GM04503 (cell line): ENCODE measurements around the gene HLCS.
"Not testable (repeated sequence)": the region's sequence is repeated elsewhere in the genome, so short reads cannot be mapped to it uniquely, and the experiment has no call there.

Experiments used
- DNase-seq: peaks from one replicate; pipeline ENCODE4 v3.0.0-alpha.2; 2012; ENCODE audit warnings: low read depth

HLCS gene

DNA sequence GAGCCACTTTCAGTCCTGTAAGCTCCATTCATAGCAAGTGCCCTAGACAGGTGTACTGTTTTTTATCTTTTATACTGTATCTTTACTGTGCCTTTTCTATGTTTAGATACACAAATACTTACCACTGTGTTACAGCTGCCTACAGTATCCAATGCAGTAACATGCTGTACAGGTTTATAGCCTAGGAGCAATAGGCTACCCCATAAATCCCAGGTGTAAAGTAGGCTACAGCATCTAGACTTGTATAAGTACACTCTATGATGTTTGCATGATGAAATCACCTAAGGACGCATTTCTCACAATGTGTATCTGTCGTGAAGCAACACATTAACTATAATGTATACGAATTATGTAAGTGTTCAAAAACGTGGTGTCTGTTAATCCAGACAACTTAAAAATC, 10.7 kb downstream of the HLCS start:
- DNase-seq: no peak

DNA sequence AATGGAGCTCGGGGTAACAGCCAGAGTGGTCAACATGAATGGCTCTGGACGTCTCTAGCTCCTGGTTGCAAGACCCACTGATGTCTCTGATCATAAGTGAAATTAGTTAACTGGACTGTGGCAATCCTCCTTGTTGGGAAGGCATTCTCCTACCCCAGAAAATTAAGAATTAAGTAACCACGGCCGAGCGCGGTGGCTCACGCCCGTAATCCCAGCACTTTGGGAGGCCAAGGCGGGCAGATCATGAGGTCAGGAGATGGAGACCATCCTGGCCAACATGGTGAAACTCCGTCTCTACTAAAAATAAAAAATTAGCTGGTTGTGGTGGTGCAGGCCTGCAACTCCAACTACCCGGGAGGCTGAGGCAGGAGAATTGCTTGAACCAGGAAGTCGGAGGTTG, 14.1 kb downstream of the HLCS start:
- not testable (repeated sequence) for DNase-seq

DNA sequence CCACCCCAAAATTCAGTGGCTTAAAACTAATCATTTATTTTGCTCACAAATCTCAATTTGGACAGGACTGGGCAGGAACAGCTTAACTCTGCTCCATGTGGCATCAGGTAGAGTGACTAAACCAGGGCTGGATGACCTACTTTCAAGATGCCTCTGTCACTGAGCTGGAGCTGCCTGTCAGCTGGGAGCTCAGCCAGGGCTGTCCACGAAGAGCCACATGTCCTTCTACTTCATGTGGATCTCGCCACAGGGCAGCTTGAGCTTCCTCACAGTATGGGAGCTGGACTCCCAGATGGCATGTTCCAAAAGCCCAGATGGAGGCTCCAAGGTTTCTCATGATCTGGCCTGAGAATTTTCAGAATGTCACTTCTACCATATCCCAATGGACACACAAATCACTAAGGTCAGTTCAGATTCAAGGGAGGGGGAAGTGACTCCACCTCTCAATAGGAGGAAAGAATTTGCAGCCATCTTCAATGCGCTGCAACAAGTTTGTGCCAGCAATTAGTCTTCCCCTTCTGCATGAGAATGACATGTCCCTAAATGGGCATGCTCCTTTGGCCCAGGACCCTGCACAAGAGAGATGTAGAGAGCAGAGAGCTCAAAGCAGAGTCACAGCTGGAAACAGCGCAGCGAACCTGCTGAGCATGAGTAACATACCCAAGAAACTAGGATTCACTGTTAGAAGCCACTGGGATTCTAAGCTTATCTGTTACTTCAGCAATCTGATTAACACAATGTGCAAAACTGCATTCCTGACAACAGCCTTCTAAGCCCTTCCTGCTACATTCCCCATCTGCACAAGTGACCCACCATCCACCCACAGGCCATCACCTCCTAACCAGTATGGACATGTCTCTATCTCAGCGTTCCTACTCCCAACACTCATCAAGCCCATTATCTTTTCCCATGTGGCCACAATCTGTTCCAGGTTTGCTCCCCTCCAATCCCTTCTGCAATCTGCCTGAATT, 17.0 kb downstream of the HLCS start:
- DNase-seq: no peak

DNA sequence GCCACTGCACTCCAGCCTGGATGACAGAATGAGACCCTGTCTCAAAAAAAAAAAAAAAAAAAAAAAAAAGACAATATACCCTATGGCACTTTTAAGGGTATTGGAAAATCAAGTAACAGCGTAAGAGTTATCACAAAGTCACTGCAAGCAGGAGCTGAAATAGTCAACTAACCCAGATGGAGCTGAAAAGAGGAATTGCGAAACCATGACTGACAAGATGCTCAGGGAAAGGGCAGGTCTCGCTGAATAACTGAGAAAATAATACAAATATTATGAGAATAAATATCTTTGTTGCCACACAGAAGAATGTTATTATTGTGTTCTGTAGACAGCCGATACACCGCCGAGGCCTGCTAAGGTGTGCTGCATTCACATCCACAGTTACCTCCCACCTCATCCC, 17.8 kb downstream of the HLCS start:
- no peak for DNase-seq

DNA sequence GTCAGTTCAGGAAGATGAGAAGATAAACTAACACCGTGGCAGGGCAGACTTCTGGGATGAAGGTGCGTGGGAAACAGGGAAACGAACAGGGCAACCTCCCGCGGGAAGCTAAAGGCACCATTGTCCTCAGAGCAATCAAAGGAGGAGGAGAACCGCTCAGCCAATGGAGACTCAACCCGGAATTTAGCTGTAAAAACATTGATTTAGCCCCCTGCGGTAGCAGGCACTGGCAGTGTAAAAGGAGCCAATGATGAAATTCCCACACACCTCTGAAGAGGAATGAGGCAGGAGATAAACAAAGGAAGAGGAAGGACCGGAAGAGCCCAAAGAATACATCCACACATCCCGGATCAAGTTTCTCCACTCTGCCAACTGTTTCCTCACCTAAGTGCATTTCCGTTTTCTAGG, 19.5 kb downstream of the HLCS start:
- DNase-seq: no peak

DNA sequence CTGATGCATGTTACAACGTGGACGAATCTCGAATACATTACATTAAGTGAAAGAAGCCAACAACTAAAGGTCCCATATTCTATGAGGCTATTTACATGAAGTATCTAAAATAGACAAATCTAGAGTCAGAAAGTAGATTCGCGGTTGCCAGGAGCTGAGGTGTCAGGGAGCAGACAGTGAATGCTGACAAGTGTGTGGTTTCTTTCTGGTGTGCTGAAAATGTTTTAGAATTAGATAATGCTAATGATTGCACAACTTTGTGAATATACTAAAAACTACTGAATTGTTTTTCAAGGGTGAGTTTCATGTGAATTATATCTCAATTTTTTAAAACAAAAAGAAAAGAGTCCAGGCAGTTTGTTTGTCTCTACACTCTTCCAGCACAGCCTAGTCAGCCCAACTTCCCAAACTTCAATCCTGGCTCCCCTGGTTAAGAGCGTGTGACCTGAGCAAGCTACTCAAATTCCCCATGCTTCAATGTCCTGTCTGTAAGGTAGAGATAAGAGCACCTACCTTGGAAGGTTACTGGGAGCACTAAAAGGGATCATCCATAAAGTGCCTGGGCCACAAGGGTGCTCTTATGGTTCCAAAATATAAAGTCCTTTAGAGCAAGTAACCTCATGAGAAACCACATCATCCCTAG, 20.9 kb downstream of the HLCS start:
- DNase-seq: no peak

DNA sequence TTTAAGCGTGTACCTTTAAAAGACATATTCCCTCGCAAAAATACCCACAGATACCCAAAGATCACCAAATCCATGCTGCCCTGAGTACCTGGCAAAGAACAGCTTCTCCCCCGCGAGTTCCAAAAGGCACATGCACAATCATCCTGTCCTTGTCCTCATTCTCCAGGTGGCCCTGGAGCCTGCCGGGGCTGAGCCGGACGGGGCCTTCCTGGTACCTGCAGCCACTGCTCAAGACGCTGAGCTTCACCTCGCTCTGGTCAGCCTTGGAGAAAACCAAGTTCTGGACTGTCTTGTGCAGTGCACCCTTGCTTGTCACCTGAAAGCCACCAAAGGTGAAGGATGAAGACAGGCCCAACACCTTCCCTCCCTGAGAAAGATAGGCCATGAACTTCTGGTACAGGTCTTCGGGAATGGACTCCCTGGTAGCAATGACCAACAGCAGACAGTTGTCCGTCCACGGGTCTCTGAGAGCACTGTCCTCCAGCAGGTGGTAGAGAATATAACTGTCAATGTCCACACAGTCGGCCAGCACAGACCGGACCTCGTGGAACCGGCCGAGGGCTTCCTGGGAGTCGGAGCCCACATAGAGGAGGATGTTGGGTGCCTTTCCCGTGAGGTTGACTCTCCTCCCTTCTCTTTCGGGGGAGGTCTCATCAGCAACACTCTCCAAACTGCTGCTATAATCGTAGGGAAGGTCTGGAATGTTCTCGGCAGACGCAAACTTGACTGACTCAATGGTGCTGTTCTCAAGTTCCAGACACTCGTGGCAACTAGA, 29.9 kb downstream of the HLCS start:
- DNase-seq: no peak

DNA sequence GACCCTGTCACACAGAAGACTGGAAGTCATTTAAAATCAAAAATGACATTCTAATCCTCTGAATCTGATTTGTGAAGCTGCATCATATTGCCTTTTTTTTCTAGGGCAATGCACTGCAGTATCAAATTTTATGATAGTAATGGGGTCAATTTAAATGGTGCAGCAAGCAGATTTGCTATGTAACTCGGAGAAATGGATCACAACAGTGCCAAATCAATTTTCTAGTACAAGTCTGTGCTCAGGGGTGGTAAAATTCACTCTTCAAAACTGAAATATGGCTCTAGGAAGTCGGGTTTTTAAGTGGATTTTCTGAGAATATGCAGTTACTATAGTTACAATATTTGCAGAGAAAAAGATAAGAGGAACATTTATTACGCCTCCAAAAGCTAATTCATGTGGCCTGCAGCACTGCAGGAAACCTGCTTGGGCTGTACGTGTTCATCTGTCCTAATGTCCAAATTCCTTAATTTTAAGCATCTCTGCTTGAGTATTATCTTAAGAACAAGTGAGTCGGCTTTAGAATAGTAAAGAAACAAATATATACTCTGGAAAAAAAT, 31.5 kb downstream of the HLCS start:
- DNase-seq: no peak

DNA sequence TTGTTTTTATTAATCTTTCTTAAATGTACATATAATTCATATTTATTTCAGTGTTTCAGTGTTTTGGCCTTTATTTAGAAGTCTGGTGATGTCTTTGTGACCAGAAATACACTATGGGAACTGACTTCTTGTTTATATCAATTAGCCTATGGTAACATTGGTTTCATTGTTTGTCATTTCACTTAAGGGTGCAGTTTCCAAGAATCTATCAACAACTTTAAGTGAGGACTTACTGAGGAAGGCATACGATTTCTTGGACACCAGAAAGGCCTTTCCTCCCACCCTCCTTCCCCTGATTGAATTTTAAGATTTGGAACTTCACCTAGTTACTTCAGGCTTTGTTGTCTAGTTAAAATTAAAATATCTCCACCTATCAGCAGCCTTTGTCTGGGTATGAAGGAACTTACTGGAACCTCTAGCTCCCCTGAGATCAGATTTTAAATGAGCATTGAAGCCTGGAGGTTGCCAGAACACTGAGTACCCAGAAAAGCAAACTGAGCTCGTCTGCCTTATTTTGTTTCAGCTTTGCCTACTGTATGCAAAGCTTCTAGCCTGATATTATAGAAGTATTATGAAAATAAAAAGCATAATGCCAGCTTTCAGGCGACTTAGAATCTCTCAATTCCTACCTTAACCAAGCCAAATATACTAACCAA, 34.2 kb downstream of the HLCS start:
- no peak for DNase-seq

DNA sequence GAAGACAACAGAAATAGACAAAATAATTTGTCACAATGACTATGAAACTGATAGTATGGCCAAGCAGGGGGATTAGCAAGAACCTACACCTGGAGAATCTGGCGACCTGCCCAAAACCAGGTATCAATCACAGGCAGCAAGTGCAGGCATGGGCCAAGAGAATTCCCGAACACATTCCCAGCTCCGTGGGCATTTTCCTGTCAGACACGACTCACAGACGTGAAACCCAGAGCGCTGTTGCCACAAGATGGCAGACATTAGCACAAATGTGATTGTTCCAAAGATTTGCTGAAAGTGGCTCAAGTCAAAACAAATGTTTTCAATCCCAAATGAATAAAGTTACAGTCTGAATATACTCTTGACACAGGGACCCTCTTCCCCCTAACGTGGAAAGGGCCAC, 36.8 kb downstream of the HLCS start:
- DNase-seq: no peak

DNA sequence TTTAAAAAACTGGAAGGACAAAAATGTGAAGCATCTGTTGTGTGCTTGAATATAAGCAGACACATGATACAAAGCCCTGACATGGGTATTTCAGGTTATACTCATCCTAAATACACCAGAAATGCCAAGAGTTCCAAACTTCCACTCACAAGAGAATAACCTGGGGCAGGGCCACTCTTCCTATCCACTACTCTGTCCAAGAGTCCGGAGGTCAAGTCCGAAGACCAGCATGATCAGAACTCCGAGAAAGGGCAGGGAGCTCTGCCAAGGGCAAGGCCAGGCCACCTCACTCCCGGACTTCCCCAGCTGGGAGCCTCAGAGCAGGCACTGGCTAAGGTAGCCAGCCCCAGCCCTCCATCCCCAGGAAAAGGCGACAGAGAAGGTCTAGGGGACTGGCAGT, 37.5 kb downstream of the HLCS start:
- DNase-seq: no peak

DNA sequence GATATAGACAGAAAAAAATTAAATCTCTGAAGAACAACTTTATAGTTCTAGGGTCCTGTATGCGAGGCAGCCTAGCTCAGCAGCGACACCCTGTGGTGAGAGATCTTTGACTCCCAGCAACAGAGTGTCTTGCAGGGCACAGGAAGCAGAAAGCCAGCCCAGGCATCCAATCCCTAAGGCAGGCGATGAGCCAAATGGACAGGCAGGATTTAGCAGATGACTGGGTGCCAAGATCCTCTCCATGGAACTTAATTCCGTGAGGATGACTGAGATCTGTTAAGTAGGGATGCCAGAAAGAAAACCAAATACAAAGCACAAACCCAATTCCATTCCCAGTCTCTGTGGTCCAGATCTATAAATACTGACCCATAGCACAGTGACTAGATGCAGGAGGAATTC, 38.8 kb downstream of the HLCS start:
- peak; percentile 80 for DNase-seq

DNA sequence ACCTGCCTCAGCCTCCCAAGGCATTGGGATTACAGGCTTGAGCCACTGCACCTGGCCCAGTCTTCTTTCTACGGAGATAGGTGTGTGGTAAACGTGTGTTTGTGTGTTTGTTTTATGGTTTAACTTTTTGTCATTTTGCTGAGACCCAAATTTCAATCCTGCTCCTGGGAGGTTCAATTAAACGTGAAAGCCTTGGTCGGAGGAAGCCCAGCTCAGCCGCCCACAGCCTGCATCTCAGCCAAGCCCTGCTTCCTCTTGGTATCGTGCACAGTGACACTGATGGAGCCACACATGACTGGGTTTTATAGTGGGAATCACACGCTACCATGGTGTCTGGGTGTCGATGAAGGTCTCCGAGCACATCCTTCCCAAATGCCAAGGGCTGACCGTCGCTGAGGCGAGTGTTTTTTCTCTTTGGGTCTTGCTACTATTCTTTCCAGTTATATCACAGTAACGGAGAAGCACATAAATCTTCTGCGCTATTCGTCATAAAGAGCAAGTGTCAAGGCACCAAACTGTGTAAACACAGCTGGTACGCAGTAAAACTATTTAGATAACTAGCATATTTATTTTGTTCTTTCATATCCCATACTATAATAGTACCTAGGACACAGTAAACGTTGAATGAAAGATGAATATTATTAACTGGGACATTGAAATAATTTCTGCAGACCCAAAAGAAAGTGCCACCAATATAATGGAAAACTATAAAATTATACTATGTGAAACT, 39.3 kb downstream of the HLCS start:
- DNase-seq: no peak

DNA sequence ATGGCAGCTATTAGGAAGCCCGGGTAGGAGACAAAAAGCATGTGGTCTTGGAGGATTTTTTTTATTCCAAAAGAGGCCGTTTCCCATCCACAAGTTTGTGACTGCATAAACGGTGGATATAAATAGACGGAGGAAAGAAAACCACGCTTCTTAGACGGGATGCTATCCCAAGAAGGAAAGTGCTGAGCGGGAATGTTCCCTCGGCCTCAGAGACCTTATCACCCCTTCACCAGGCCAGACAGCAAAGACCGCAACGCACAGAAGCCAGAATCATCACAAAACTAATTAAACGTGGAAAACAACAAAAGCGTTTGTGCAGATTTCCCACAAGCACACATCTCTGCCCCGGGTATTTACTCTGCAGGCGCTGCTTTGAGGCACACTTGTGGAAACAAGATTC, 43.2 kb downstream of the HLCS start:
- no peak for DNase-seq

DNA sequence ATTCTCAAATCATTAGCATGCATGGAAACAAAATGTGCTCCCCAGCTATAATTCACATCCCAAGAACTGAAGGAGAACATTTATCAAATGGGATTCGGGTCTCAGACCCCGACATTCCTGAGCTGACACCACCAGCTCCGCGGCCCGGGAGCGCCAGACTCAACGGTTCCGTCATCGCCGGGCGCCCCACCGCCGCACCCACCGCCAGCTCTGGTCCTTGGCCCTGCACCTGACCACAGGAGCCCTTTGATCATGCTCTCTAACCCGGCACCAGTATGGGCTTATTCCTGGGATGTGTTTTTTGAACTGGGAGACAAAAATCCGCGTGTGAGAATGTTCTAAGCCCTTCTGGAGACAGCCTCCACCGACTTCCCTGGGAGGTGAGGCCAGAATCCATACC, 43.6 kb downstream of the HLCS start:
- DNase-seq: no peak

DNA sequence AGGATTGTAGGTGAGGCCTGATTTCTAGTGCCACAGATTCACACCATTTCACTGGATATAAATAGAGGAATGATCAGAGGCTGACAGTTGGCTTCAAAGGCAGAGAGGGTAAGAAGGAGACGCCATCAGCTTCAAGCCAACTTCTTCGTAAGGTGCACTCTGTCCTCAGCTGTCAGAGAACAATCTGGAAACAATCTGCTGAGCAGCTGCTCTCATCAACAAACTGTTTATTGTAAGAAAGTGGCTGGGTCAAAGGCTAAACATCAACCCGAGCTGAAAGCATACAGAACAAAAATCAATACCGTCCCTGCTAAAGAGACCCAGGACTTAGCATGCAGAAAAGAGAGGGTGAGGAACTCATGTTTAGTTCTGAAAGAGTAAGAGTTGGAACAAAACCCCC, 48.2 kb downstream of the HLCS start:
- no peak for DNase-seq

DNA sequence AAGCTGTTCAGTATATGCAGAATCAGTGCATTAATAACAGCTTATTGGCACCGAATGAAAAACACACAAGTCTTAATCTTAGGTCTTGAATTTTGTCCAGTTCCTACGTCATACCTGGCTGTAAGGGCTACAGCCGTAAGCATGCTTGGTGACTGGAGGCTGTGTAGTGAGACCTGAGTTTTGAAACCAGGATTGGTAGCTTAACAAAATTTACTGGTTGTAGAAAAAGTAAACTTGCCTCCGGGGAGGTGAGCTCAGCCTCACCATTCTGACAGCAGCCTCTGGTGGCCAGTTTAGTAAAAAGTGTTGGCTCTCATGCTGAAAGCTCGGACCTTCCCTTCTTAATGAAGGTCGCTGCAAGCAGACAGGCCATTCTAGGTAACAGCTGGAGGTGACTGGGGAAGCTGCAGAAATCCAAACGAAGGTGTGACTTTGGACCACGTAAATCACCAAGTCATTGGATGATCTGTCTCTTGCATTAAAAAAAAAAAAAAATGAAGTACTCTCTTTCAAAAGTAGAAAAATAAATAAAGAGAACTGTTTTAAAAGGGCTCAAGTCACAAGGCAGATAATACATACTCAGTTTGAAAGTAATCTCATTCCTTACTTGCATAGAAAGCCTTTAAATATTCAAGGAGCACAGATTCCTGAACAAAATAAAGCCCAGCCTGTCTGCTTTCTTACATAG, 48.9 kb downstream of the HLCS start:
- DNase-seq: no peak

DNA sequence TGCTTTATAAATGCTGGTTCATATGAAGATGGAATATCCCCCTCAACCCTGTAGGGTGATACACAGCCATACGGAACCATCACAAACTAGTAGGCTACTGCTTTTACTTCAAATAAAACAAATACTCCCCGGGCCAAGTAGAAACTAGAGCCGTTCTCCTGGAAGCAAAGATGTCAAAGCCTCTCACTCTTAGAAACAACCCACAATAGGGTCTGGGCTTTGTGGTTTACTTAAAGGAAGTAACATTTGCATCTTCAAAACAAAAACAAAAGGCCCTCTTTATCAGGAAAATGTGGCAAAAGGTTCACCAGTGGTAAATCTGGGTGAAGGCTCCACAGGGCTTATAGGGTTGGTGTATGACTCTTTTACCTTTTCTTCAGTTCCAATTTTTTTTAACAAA, 49.8 kb downstream of the HLCS start:
- no peak for DNase-seq

DNA sequence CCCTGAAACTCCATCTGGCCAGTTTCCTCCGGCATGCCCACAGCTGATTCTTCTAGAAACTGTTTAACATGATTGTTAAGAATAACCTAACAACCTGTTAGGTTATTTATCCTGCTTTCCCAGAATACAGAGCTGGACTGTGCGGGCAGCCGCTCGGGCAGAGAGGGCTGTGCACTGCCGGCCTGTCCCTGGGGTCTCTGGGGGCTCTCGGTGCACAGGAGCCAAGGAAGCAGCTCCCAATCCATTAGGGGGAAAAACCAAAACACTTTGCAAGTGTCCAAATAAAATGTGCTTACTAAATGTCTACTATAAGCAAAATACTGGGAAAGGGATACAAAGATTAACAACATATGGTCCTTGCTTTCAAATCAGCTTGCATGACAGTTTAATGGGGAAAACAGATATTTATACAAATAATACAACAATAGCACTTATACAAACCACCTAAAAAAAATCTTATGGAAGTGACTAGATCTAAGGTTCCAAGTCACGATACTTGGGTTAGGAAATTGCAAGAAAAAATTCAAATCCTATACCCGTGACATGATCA, 50.7 kb downstream of the HLCS start:
- no peak for DNase-seq

DNA sequence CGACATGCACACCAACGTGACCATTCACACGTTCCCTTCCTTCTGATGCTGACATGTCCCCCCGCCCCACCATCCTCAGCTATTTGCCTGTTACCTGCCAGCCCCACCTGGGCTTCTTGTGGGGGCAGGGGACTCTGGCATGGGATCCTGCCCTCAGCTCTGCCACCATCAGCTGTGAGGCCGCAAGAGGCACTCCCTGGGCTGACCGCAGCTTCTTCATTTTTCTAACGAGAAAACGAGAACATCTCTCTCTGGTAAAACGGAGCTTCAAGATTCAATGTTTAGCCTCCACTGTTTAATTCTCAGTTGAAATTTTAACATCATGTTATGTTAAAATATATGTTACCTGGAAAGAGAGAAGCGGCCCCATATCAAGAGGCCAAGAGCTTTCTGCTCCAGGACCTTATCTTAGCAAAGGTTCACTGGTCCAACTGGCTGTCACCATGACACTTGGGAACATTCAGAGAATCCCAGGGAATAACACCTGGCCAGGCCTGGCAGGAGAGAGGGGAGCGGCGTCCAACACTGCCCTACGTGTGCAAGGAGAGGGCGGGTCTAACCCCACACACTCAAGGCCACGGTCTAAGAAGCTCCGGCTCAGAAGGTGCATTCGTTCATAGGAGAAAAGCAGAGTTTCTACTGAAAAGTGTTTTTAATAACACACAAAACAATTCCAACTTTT, 51.3 kb downstream of the HLCS start:
- DNase-seq: no peak
